H9 (cell line): ENCODE measurements around the gene APOL2. TPM values are rescaled to one million over a fixed set of nuclear protein-coding genes. Genes with fewer than 3 reads are reported as not detected.

Experiments
- DNase-seq: peaks from one replicate; pipeline ENCODE4 v3.0.0-alpha.2; 2017
- H2AFZ ChIP-seq: one replicate; pipeline ENCODE4 v1.6.1; 2013; ENCODE audit warnings: mild to moderate bottlenecking, low read length, control low read depth, moderate library complexity
- H2AK5ac ChIP-seq: 2 replicates; pipeline ENCODE4 v1.6.1; 2013; ENCODE audit warnings: low read length, control low read depth, mixed read lengths; ENCODE audit not compliant: insufficient read length
- H2BK120ac ChIP-seq: one replicate; pipeline ENCODE4 v1.6.1; 2013; ENCODE audit warnings: low read depth, mild to moderate bottlenecking, low read length, control low read depth, inconsistent platforms; ENCODE audit not compliant: poor library complexity, severe bottlenecking
- H2BK12ac ChIP-seq: 2 replicates; pipeline ENCODE4 v1.6.1; 2013; ENCODE audit warnings: low read length, control low read depth, mixed read lengths, low read depth; ENCODE audit not compliant: insufficient read length
- H2BK15ac ChIP-seq: 2 replicates; pipeline ENCODE4 v1.6.1; 2013; ENCODE audit warnings: low read depth, low read length, control low read depth
- H2BK20ac ChIP-seq: one replicate; pipeline ENCODE4 v1.6.1; 2013; ENCODE audit warnings: low read depth, mild to moderate bottlenecking, low read length, control low read depth, inconsistent platforms; ENCODE audit not compliant: poor library complexity, severe bottlenecking
- H2BK5ac ChIP-seq: 2 replicates; pipeline ENCODE4 v1.6.1; 2013; ENCODE audit warnings: low read length, control low read depth, mixed read lengths; ENCODE audit not compliant: insufficient read length
- H3K14ac ChIP-seq: 2 replicates; pipeline ENCODE4 v1.6.1; 2013; ENCODE audit warnings: low read length, control low read depth; ENCODE audit not compliant: insufficient read depth
- H3K18ac ChIP-seq: 2 replicates; pipeline ENCODE4 v1.6.1; 2013; ENCODE audit warnings: low read depth, mild to moderate bottlenecking, mixed read lengths, low read length, control low read depth; ENCODE audit not compliant: insufficient read length
- H3K23ac ChIP-seq: 2 replicates; pipeline ENCODE4 v1.6.1; 2013; ENCODE audit warnings: low read length, control low read depth, mixed read lengths, low read depth; ENCODE audit not compliant: insufficient read length
- H3K23me2 ChIP-seq: 2 replicates; pipeline ENCODE4 v1.6.1; 2013; ENCODE audit warnings: low read depth, mild to moderate bottlenecking, mixed read lengths, low read length, control low read depth; ENCODE audit not compliant: insufficient read length, poor library complexity, severe bottlenecking
- H3K27ac ChIP-seq: 2 replicates; pipeline ENCODE4 v1.5.1; 2013; ENCODE audit warnings: low read length, control low read depth, mixed read lengths, low read depth; ENCODE audit not compliant: insufficient read length
- H3K27me3 ChIP-seq: 2 replicates; pipeline ENCODE4 v1.6.1; 2013; ENCODE audit warnings: low read length, control low read depth, inconsistent platforms; ENCODE audit not compliant: insufficient read depth
- H3K4ac ChIP-seq: 2 replicates; pipeline ENCODE4 v1.6.1; 2013; ENCODE audit warnings: low read depth, mild to moderate bottlenecking, control low read depth, inconsistent platforms, low read length, moderate library complexity
- H3K4me1 ChIP-seq: 2 replicates; pipeline ENCODE4 v1.6.1; 2013; ENCODE audit warnings: low read length, control low read depth, inconsistent platforms; ENCODE audit not compliant: insufficient read depth
- H3K4me2 ChIP-seq: 2 replicates; pipeline ENCODE4 v1.6.1; 2013; ENCODE audit warnings: low read length, control low read depth, mixed read lengths; ENCODE audit not compliant: insufficient read length, insufficient read depth
- H3K56ac ChIP-seq: 2 replicates; pipeline ENCODE4 v1.6.1; 2013; ENCODE audit warnings: low read depth, mild to moderate bottlenecking, mixed read lengths, low read length, control low read depth; ENCODE audit not compliant: insufficient read length
- H3K79me1 ChIP-seq: 2 replicates; pipeline ENCODE4 v1.6.1; 2013; ENCODE audit warnings: low read depth, mild to moderate bottlenecking, moderate library complexity, low read length, control low read depth, inconsistent platforms; ENCODE audit not compliant: insufficient read depth, poor library complexity, severe bottlenecking
- H3K79me2 ChIP-seq: 2 replicates; pipeline ENCODE4 v1.6.1; 2013; ENCODE audit warnings: low read length, control low read depth, inconsistent platforms; ENCODE audit not compliant: insufficient read depth
- H3K9ac ChIP-seq: 2 replicates; pipeline ENCODE4 v1.6.1; 2013; ENCODE audit warnings: low read length, control low read depth, mixed read lengths; ENCODE audit not compliant: insufficient read length; ENCODE audit errors: extremely low read depth
- H3K9me3 ChIP-seq: one replicate; pipeline ENCODE4 v1.6.1; 2013; ENCODE audit warnings: low read depth, low read length, inconsistent platforms; ENCODE audit not compliant: control insufficient read depth
- H3T11ph ChIP-seq: one replicate; pipeline ENCODE4 v1.6.1; 2013; ENCODE audit warnings: mild to moderate bottlenecking, low read length, control low read depth, inconsistent platforms
- H4K20me1 ChIP-seq: one replicate; pipeline ENCODE4 v1.6.1; 2013; ENCODE audit not compliant: control insufficient read depth, insufficient read length, insufficient read depth
- H4K5ac ChIP-seq: 2 replicates; pipeline ENCODE4 v1.6.1; 2013; ENCODE audit warnings: low read depth, mild to moderate bottlenecking, mixed read lengths, low read length, control low read depth; ENCODE audit not compliant: insufficient read length
- H4K8ac ChIP-seq: replicated peaks from 2 replicates; pipeline ENCODE4 v1.6.1; 2013; ENCODE audit warnings: low read length, control low read depth, mixed read lengths, low read depth; ENCODE audit not compliant: insufficient read length
- H4K91ac ChIP-seq: 2 replicates; pipeline ENCODE4 v1.6.1; 2013; ENCODE audit warnings: low read depth, mild to moderate bottlenecking, moderate library complexity, mixed read lengths, low read length, control low read depth; ENCODE audit not compliant: insufficient read length
- H3K27ac Mint-ChIP-seq, 3 experiments: 2 replicates in 2 of 3; 3 replicates in 1 of 3; pipeline ENCODE4 v1.8.0; 2020 to 2021; ENCODE audit warnings: mixed read lengths in 3 of 3, mild to moderate bottlenecking in 1 of 3, moderate library complexity in 1 of 3
- H3K27me3 Mint-ChIP-seq: 2 replicates; pipeline ENCODE4 v1.8.0; 2021; ENCODE audit warnings: low read depth, mild to moderate bottlenecking, moderate library complexity, mixed read lengths
- H3K36me3 Mint-ChIP-seq, 3 experiments: 2 replicates in 2 of 3; 3 replicates in 1 of 3; pipeline ENCODE4 v1.8.0; 2020 to 2021; ENCODE audit warnings: low read depth in 3 of 3, mixed read lengths in 3 of 3; ENCODE audit not compliant: insufficient read depth in 1 of 3
- H3K4me1 Mint-ChIP-seq, 2 experiments: 2 replicates each; pipeline ENCODE4 v1.8.0; 2020; ENCODE audit warnings: mixed read lengths in 2 of 2
- H3K4me3 Mint-ChIP-seq, 2 experiments: 2 replicates in 1 of 2; 3 replicates in 1 of 2; pipeline ENCODE4 v1.8.0; 2020 to 2021; ENCODE audit warnings: mild to moderate bottlenecking in 2 of 2, mixed read lengths in 2 of 2, moderate library complexity in 1 of 2
- H3K9me3 Mint-ChIP-seq, 2 experiments: 2 replicates in 1 of 2; 3 replicates in 1 of 2; pipeline ENCODE4 v1.8.0; 2020; ENCODE audit warnings: mild to moderate bottlenecking in 2 of 2, mixed read lengths in 2 of 2, moderate library complexity in 1 of 2
- CTCF ChIP-seq: fragments of 200-600 bp; sonication (generic); conservative IDR thresholded peaks from 3 replicates; pipeline ENCODE4 v1.8.0; 2021; ENCODE audit warnings: antibody characterized with exemption, mild to moderate bottlenecking
- WGBS: extraction: QIAGEN DNeasy Blood & Tissue Kit; methylation state at CpG from one replicate; pipeline ENCODE4 v1.1.7; 2013; ENCODE audit warnings: missing lambda C conversion rate, low lambda C conversion rate, mixed read lengths; ENCODE audit not compliant: insufficient read length; ENCODE audit errors: extremely low coverage; 5-methylcytosine and 5-hydroxymethylcytosine counted together
- total RNA-seq: library from RNA; stranded (reverse); gene quantifications from 2 replicates; pipeline ENCODE4 v1.2.1, GENCODE V29; 2021

APOL2 gene
- total RNA-seq, 1 experiment from 2014 or later, result 15.6 TPM

GRCh38 chr22:36182056-36182455, 57.3 kb downstream of the APOL2 start:
- Histone ChIP-seq H3K27me3 (no peaks in the 10 kb centered on the region; the same call in 1 of the 2 replicates), H3K9me3 (no peaks in the 10 kb centered on the region), H3K4me1 (no peaks in the 10 kb centered on the region), H2BK120ac (no peak overlapping the region), H2BK12ac (no peak overlapping the region), H3K79me1 (no peaks in the 10 kb centered on the region), H3K23ac (no peak overlapping the region), H3K4ac (no peak overlapping the region), H4K91ac (no peak overlapping the region), H4K20me1 (no peaks in the 10 kb centered on the region), H4K5ac (no peak overlapping the region), H2BK15ac (no peak overlapping the region), H3K9ac (no peak overlapping the region), H3K56ac (no peak overlapping the region), H3K4me2 (no peak overlapping the region), H2BK20ac (no peak overlapping the region), H2BK5ac (no peak overlapping the region), H4K8ac (no peak overlapping the region), H2AK5ac (no peak overlapping the region), H2AFZ (no peak overlapping the region), H3K14ac (no peak overlapping the region), H3K79me2 (no peaks in the 10 kb centered on the region), H3K18ac (no peak overlapping the region), H3K23me2 (no peaks in the 10 kb centered on the region), H3T11ph (no peak overlapping the region), H3K27ac (no peak overlapping the region)
- Mint-ChIP-seq H3K4me3 (no peak overlapping the region), H3K27ac (no peak overlapping the region), H3K27me3 (peaks cover 5% of the 10 kb centered on the region), H3K36me3 (no peaks in the 10 kb centered on the region), H3K9me3 (no peaks in the 10 kb centered on the region; a peak in 1 of 5 replicates), H3K4me1 (peaks cover 10 to 16% of the 10 kb centered on the region in 2 experiments)
- DNase-seq, result no peak
- no CpG with 5 or more reads among the region's 7 CpGs for WGBS
- no peak for TF ChIP-seq CTCF
